Body of pancreas (tissue), 4 donors: Measurements from ENCODE around the gene CCSER2.

Experiments
- POLR2A ChIP-seq, 3 donors: fragments of 450-650 bp; IDR thresholded peaks; one replicate each; pipeline ENCODE4 v1.6.1; 2016; ENCODE audit warnings: antibody characterized with exemption in 3 of 3, mild to moderate bottlenecking in 2 of 3
- TF ChIP-seq, protein P1 (sequence below), 7 experiments: fragments of 450-650 bp in 4 of 7; fragments of 200-600 bp in 3 of 7; sonication (generic) in 3 of 7; IDR thresholded peaks; one replicate each; pipeline ENCODE4 v1.5.1; 2016 to 2019; ENCODE audit warnings: antibody characterized with exemption in 7 of 7

DNA sequence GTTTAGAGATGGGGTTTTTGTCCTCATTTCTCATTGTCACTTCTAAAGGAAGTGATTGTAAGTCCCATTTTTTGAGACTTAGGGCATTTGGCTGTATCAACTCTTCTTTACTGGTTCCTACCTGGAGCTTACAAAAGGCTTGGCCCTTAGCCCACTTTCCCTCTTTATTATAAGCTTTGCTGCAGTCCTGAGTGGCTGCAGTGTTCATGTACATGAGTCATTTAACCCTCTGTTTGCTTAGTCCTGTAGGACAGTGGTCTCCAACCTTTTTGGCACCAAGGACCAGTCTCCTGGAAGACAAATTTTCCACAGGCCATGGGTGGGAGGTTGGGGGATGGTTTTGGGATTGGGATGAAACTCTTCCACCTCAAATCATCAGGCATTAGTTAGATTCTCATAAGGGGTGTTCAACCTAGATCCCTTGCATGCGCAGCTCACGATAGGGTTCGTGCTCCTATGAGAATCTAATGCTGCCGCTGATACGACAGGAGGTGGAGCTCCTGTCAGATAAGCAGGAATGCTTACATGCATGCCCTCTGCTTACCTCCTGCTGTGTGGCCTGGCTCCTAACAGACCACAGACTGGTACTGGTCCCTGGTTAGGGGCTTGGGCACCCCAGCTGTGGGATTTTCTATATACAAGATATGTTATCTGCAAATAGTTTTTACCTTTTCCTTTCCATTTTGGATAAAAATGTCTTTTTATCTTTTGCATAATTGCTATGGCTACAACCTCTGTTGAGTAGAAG lies 99.7 kb downstream of the CCSER2 start:
- TF ChIP-seq, protein P1, sequence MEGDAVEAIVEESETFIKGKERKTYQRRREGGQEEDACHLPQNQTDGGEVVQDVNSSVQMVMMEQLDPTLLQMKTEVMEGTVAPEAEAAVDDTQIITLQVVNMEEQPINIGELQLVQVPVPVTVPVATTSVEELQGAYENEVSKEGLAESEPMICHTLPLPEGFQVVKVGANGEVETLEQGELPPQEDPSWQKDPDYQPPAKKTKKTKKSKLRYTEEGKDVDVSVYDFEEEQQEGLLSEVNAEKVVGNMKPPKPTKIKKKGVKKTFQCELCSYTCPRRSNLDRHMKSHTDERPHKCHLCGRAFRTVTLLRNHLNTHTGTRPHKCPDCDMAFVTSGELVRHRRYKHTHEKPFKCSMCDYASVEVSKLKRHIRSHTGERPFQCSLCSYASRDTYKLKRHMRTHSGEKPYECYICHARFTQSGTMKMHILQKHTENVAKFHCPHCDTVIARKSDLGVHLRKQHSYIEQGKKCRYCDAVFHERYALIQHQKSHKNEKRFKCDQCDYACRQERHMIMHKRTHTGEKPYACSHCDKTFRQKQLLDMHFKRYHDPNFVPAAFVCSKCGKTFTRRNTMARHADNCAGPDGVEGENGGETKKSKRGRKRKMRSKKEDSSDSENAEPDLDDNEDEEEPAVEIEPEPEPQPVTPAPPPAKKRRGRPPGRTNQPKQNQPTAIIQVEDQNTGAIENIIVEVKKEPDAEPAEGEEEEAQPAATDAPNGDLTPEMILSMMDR (IDR thresholded peaks at IDR 0.05), result no peak
- no peak for TF ChIP-seq POLR2A (IDR thresholded peaks at IDR 0.05)
